Cerebellar nuclear complex (tissue), 1 donor: ENCODE data around the gene FTCD.
"Not testable (repeated sequence)": the region's sequence is repeated elsewhere in the genome, so short reads cannot be mapped to it uniquely, and the experiment has no call there.

Source experiments
- DNase-seq, 2 experiments: peaks; one replicate each; lab custom pipeline; 2025; lab: John Stamatoyannopoulos, UW

The FTCD gene

GRCh38 chr21:46188226-46189212 is 33.1 kb upstream of the FTCD start:
- no peak for DNase-seq

- DNase-seq = no peak
Measured at GRCh38 chr21:46187814-46188213, 32.4 kb upstream of the FTCD start.

- DNase-seq = no peak
Measured at GRCh38 chr21:46187261-46187660, 31.9 kb upstream of the FTCD start.

- no peak for DNase-seq
Measured at GRCh38 chr21:46185716-46186115, 30.3 kb upstream of the FTCD start.

GRCh38 chr21:46184625-46185555 is 29.5 kb upstream of the FTCD start:
- peak in 1 of 2 experiments; percentile 36 for DNase-seq

- no peak for DNase-seq
Measured at GRCh38 chr21:46183910-46184624, 28.7 kb upstream of the FTCD start, which contains the start of gene SPATC1L. Gene SPATC1L (minus strand): TSS chr21:46184459. CDS start chr21:46182816, 1,643 bp downstream.

- DNase-seq = not testable (repeated sequence)
Measured at GRCh38 chr21:46183337-46183909, 28.0 kb upstream of the FTCD start.

- no peak for DNase-seq
Measured at GRCh38 chr21:46182548-46183336, 27.4 kb upstream of the FTCD start.

GRCh38 chr21:46181953-46182547 is 26.7 kb upstream of the FTCD start:
- no peak for DNase-seq

- no peak for DNase-seq
Measured at GRCh38 chr21:46181436-46181835, 26.1 kb upstream of the FTCD start.

- no peak for DNase-seq
Measured at GRCh38 chr21:46180778-46181391, 25.5 kb upstream of the FTCD start.

- DNase-seq = no peak
Measured at GRCh38 chr21:46180079-46180722, 24.8 kb upstream of the FTCD start.

- DNase-seq = no peak
Measured at GRCh38 chr21:46179708-46180078, 24.3 kb upstream of the FTCD start.

- DNase-seq = no peak
Measured at GRCh38 chr21:46178961-46179360, 23.6 kb upstream of the FTCD start.

- not testable (repeated sequence) for DNase-seq
Measured at GRCh38 chr21:46176443-46177129, 21.2 kb upstream of the FTCD start.

GRCh38 chr21:46173573-46173972 is 18.2 kb upstream of the FTCD start:
- DNase-seq = no peak

- no peak for DNase-seq
Measured at GRCh38 chr21:46172863-46173528, 17.6 kb upstream of the FTCD start.
